Choroid plexus epithelial cell (primary cell): Measurements from ENCODE around the gene TCF12.

ENCODE experiments used
- DNase-seq: peaks from one replicate; pipeline ENCODE4 v3.0.0-alpha.2; 2010; ENCODE audit warnings: low read depth
- H3K4me3 ChIP-seq: 2 replicates; pipeline ENCODE4 v1.5.1; 2011; ENCODE audit warnings: low read depth, mild to moderate bottlenecking, control low read depth, low read length, moderate library complexity
- CTCF ChIP-seq: conservative IDR thresholded peaks from 2 replicates; pipeline ENCODE4 v1.5.1; 2011; ENCODE audit warnings: low read depth, mild to moderate bottlenecking, control low read depth, inconsistent platforms, low read length, moderate library complexity

Gene TCF12

GRCh38 chr15:57172925-57173324, 254.5 kb downstream of the TCF12 start:
- no peak for TF ChIP-seq CTCF
- H3K4me3 ChIP-seq = no peak overlapping the region
- peak; percentile 63 for DNase-seq

- no peak for TF ChIP-seq CTCF
- peak; percentile 48 for DNase-seq
- no peak overlapping the region for H3K4me3 ChIP-seq
Measured at GRCh38 chr15:57183041-57183440, 264.6 kb downstream of the TCF12 start.

- TF ChIP-seq CTCF = no peak
- DNase-seq = peak; percentile 34
- no peak overlapping the region for H3K4me3 ChIP-seq
Measured at GRCh38 chr15:57183614-57184344, 265.3 kb downstream of the TCF12 start.

- DNase-seq = no peak
- no peak overlapping the region for H3K4me3 ChIP-seq
- no peak for TF ChIP-seq CTCF
Measured at GRCh38 chr15:57184502-57184901, 266.1 kb downstream of the TCF12 start.

- TF ChIP-seq CTCF = no peak
- no peak for DNase-seq
Measured at GRCh38 chr15:57185507-57186074, 267.1 kb downstream of the TCF12 start.

GRCh38 chr15:57189466-57189865, 271.0 kb downstream of the TCF12 start:
- DNase-seq = no peak
- H3K4me3 ChIP-seq = no peak overlapping the region
- no peak for TF ChIP-seq CTCF

More at GRCh38 chr15:57185507-57186074, 267.1 kb downstream of the TCF12 start:
- H3K4me3 ChIP-seq = no peak overlapping the region

- no peak overlapping the region for H3K4me3 ChIP-seq
- no peak for TF ChIP-seq CTCF
- no peak for DNase-seq
Measured at GRCh38 chr15:57190208-57190607, 271.8 kb downstream of the TCF12 start.
